ENCODE data around the gene DGKE.

The DGKE gene

DNA sequence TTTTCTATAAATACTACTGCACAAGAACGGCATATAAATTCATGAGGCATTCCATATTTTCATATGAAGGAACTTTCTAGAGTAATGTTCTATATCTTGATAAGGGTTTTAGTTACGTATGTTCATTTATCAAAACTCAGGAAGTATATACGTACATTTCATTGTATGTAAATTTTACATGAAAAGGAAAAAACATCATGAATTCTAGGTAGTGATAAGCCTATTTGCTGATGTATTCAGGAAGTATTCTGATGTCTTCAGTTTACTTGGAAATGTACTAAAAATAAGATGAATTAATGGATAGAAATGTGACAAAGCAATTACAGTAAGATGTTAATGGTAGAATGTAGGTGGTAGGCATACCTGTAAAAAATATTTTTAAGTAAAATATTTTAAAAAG lies 4.7 kb downstream of the DGKE start:
- TF ChIP-seq, protein P1, sequence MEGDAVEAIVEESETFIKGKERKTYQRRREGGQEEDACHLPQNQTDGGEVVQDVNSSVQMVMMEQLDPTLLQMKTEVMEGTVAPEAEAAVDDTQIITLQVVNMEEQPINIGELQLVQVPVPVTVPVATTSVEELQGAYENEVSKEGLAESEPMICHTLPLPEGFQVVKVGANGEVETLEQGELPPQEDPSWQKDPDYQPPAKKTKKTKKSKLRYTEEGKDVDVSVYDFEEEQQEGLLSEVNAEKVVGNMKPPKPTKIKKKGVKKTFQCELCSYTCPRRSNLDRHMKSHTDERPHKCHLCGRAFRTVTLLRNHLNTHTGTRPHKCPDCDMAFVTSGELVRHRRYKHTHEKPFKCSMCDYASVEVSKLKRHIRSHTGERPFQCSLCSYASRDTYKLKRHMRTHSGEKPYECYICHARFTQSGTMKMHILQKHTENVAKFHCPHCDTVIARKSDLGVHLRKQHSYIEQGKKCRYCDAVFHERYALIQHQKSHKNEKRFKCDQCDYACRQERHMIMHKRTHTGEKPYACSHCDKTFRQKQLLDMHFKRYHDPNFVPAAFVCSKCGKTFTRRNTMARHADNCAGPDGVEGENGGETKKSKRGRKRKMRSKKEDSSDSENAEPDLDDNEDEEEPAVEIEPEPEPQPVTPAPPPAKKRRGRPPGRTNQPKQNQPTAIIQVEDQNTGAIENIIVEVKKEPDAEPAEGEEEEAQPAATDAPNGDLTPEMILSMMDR (IDR thresholded peaks at IDR 0.05; ENCODE audit: low read depth, low read length, missing control alignments) = no peak
- no peak overlapping the region for H3K4me3 ChIP-seq (replicated peaks; ENCODE audit: low read depth, low read length)
- DNase-seq (ENCODE audit: extremely low read depth, low read depth) = no peak

DNA sequence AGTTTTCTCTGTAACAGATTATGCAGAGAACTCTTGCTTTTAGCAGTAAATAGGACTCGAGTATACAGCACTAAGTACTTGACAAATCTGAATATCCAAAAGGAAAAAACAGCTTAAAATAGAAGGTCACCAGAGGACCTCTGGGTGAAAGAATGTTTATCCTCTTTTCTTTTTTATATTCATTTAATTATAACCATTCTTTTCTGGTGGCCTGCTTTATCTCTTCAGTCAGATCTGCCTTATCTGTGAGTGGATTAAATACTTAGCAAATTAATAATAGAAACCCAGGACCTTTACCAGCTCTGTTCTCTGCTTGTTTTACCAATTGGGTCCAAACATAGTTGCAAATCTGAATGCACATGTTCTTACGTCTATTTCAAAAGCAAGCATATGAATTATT lies 8.6 kb downstream of the DGKE start:
- TF ChIP-seq, protein P1 (IDR thresholded peaks at IDR 0.05; ENCODE audit: low read depth, low read length, missing control alignments) = no peak
- no peak for DNase-seq (ENCODE audit: extremely low read depth, low read depth)
- no peak overlapping the region for H3K4me3 ChIP-seq (replicated peaks; ENCODE audit: low read depth, low read length)

GRCh38 chr17:56845934-56846333 lies 12.0 kb downstream of the DGKE start:
- TF ChIP-seq, protein P1 (IDR thresholded peaks at IDR 0.05; ENCODE audit: low read depth, low read length, missing control alignments) = no peak
- no peak overlapping the region for H3K4me3 ChIP-seq (replicated peaks; ENCODE audit: low read depth, low read length)
- no peak for DNase-seq (ENCODE audit: extremely low read depth, low read depth)

DNA sequence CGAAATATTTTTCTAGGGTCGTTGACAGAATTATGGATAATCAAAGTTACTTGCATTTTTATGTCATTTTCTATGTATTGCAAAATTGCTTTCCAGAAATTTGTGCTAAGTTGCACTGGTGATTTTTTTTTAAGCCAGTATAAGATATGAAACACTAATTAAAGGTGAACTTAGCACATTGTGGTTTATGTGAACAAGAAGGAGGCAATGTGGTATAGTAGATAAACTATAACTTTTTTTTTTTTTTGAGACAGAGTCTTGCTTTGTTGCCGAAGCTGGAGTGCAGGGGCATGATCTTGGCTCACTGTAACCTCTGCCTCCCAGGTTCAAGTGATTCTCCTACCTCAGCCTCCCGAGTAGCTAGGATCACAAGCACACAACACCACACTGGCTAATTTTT lies 13.2 kb downstream of the DGKE start:
- TF ChIP-seq, protein P1 (IDR thresholded peaks at IDR 0.05; ENCODE audit: low read depth, low read length, missing control alignments) = no peak
- no peak for DNase-seq (ENCODE audit: extremely low read depth, low read depth)
- H3K4me3 ChIP-seq (replicated peaks; ENCODE audit: low read depth, low read length) = no peak overlapping the region

- H3K4me3 ChIP-seq (replicated peaks; ENCODE audit: low read depth, low read length) = no peak overlapping the region
- TF ChIP-seq, protein P1 (IDR thresholded peaks at IDR 0.05; ENCODE audit: low read depth, low read length, missing control alignments) = no peak
- no peak for DNase-seq (ENCODE audit: extremely low read depth, low read depth)
Observed at GRCh38 chr17:56849131-56849530, 15.2 kb downstream of the DGKE start.

DNA sequence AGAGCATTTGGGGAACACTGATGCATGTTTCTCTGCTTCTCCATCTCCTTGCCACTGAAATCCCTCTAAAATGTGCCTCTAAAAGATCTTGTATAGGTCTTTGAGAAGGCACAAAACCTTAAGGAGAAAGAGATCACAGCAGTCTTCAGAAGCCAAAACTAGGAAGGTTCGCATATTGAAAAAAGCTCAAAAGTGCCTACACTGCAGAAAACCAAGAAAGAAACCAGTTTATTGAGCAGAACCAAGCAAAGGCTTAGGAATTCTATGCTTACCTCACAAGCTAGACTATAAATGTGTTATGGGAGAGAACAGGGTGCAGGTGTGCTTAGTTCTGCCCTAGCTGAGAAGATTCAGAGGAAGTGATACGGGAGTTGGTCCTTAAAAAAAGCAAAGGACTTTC lies 16.6 kb downstream of the DGKE start:
- H3K4me3 ChIP-seq (replicated peaks; ENCODE audit: low read depth, low read length) = no peak overlapping the region
- TF ChIP-seq, protein P1 (IDR thresholded peaks at IDR 0.05; ENCODE audit: low read depth, low read length, missing control alignments) = no peak
- DNase-seq (ENCODE audit: extremely low read depth, low read depth) = no peak

- TF ChIP-seq, protein P1 (IDR thresholded peaks at IDR 0.05; ENCODE audit: low read depth, low read length, missing control alignments) = no peak
- DNase-seq (ENCODE audit: extremely low read depth, low read depth) = no peak
- no peak overlapping the region for H3K4me3 ChIP-seq (replicated peaks; ENCODE audit: low read depth, low read length)
Observed at GRCh38 chr17:56851008-56851407, 17.1 kb downstream of the DGKE start.
